DOHH2 (cell line): Measurements from ENCODE around the gene SLC38A3.

ENCODE experiments used
- EZH2phosphoT487 ChIP-seq: fragments of 200-600 bp; sonication (generic); IDR thresholded peaks from 2 replicates; pipeline ENCODE4 v1.6.1; 2017; ENCODE audit warnings: borderline replicate concordance, mild to moderate bottlenecking, antibody characterized with exemption, low read length, moderate library complexity, mixed read lengths
- TF ChIP-seq, protein P1 (sequence below): fragments of 200-600 bp; sonication (generic); IDR thresholded peaks from one replicate; pipeline ENCODE4 v1.5.1; 2014; ENCODE audit warnings: antibody characterized with exemption, mild to moderate bottlenecking, low read depth, low read length; ENCODE audit not compliant: poor library complexity, severe bottlenecking

GRCh38 chr3:50203809-50204803 lies 965 bp upstream of the SLC38A3 start:
- TF ChIP-seq, protein P1, sequence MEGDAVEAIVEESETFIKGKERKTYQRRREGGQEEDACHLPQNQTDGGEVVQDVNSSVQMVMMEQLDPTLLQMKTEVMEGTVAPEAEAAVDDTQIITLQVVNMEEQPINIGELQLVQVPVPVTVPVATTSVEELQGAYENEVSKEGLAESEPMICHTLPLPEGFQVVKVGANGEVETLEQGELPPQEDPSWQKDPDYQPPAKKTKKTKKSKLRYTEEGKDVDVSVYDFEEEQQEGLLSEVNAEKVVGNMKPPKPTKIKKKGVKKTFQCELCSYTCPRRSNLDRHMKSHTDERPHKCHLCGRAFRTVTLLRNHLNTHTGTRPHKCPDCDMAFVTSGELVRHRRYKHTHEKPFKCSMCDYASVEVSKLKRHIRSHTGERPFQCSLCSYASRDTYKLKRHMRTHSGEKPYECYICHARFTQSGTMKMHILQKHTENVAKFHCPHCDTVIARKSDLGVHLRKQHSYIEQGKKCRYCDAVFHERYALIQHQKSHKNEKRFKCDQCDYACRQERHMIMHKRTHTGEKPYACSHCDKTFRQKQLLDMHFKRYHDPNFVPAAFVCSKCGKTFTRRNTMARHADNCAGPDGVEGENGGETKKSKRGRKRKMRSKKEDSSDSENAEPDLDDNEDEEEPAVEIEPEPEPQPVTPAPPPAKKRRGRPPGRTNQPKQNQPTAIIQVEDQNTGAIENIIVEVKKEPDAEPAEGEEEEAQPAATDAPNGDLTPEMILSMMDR, result no peak
- TF ChIP-seq EZH2phosphoT487, result no peak
